ENCODE data around the gene CROCC.
"Not testable (repeated sequence)": the region's sequence is repeated elsewhere in the genome, so short reads cannot be mapped to it uniquely, and the experiment has no call there.

GRCh38 chr1:16873076-16873879 lies 48.5 kb upstream of the CROCC start:
- TF ChIP-seq CTCF, POLR2A (IDR thresholded peaks at IDR 0.05): not testable (repeated sequence)
